ENCODE data around the gene SEMA6A.

SEMA6A gene

GRCh38 chr5:116573702-116574366 lies 789 bp downstream of the SEMA6A start:
- peaks cover 4% of the 10 kb centered on the region; the same call in 1 of the 2 replicates for H3K27me3 ChIP-seq (ENCODE audit: insufficient read depth, low read length)
- no peaks in the 10 kb centered on the region for H3K9me2 ChIP-seq (ENCODE audit: low read depth, low read length)
- H3F3A ChIP-seq (ENCODE audit: insufficient read depth, low read length), result no peaks in the 10 kb centered on the region
- H3K9ac ChIP-seq (ENCODE audit: low read length), result no peak overlapping the region
- H3K4me1 ChIP-seq (ENCODE audit: insufficient read depth, low read length, severe bottlenecking), result peaks cover 20% of the 10 kb centered on the region
- TF ChIP-seq EZH2 (IDR thresholded peaks at IDR 0.05; ENCODE audit: borderline replicate concordance, low read length), result no peak
- TF ChIP-seq CTCF (IDR thresholded peaks at IDR 0.05; ENCODE audit: low read length), result no peak
- no peaks in the 10 kb centered on the region for H3K36me3 ChIP-seq (ENCODE audit: insufficient read depth, low read length)
- no peaks in the 10 kb centered on the region for H4K20me1 ChIP-seq (ENCODE audit: insufficient read depth, low read length)
- no peak overlapping the region; the same call in 1 of the 2 replicates for H3K4me2 ChIP-seq (ENCODE audit: low read length)
- H3K9me3 ChIP-seq (ENCODE audit: low read length), result no peaks in the 10 kb centered on the region
- H3K4me3 ChIP-seq (ENCODE audit: low read depth, low read length, poor library complexity, severe bottlenecking), result no peak overlapping the region
- H3K79me2 ChIP-seq (ENCODE audit: insufficient read depth, low read length), result no peaks in the 10 kb centered on the region
- H2AFZ ChIP-seq (ENCODE audit: low read length), result no peak overlapping the region
- H3K27ac ChIP-seq (ENCODE audit: low read depth, low read length, poor library complexity, severe bottlenecking), result no peak overlapping the region

GRCh38 chr5:116573279-116573701 lies 1.3 kb downstream of the SEMA6A start:
- H3K36me3 ChIP-seq (ENCODE audit: insufficient read depth, low read length), result no peaks in the 10 kb centered on the region
- no peaks in the 10 kb centered on the region for H3K9me3 ChIP-seq (ENCODE audit: low read length)
- peaks cover 20% of the 10 kb centered on the region for H3K4me1 ChIP-seq (ENCODE audit: insufficient read depth, low read length, severe bottlenecking)
- no peaks in the 10 kb centered on the region for H4K20me1 ChIP-seq (ENCODE audit: insufficient read depth, low read length)
- H3K4me3 ChIP-seq (ENCODE audit: low read depth, low read length, poor library complexity, severe bottlenecking), result no peak overlapping the region
- no peaks in the 10 kb centered on the region for H3F3A ChIP-seq (ENCODE audit: insufficient read depth, low read length)
- H3K27ac ChIP-seq (ENCODE audit: low read depth, low read length, poor library complexity, severe bottlenecking), result no peak overlapping the region
- H3K4me2 ChIP-seq (ENCODE audit: low read length), result no peak overlapping the region
- no peaks in the 10 kb centered on the region for H3K9me2 ChIP-seq (ENCODE audit: low read depth, low read length)
- no peaks in the 10 kb centered on the region for H3K79me2 ChIP-seq (ENCODE audit: insufficient read depth, low read length)
- TF ChIP-seq CTCF (IDR thresholded peaks at IDR 0.05; ENCODE audit: low read length) (no peak), EZH2 (IDR thresholded peaks at IDR 0.05; ENCODE audit: borderline replicate concordance, low read length) (no peak)
- no peak overlapping the region for H3K9ac ChIP-seq (ENCODE audit: low read length)
- H3K27me3 ChIP-seq (ENCODE audit: insufficient read depth, low read length), result peaks cover 4% of the 10 kb centered on the region; the same call in 1 of the 2 replicates
- no peak overlapping the region for H2AFZ ChIP-seq (ENCODE audit: low read length)

- no peak overlapping the region for H2AFZ ChIP-seq (ENCODE audit: low read length)
Measured at GRCh38 chr5:116572350-116573278, 2.0 kb downstream of the SEMA6A start.

More at GRCh38 chr5:116572350-116573278, 2.0 kb downstream of the SEMA6A start:
- H3K9me3 ChIP-seq (ENCODE audit: low read length), result no peaks in the 10 kb centered on the region
- no peak overlapping the region for H3K4me2 ChIP-seq (ENCODE audit: low read length)
- no peak overlapping the region for H3K27ac ChIP-seq (ENCODE audit: low read depth, low read length, poor library complexity, severe bottlenecking)
- peaks cover 20% of the 10 kb centered on the region for H3K4me1 ChIP-seq (ENCODE audit: insufficient read depth, low read length, severe bottlenecking)
- H3K4me3 ChIP-seq (ENCODE audit: low read depth, low read length, poor library complexity, severe bottlenecking), result no peak overlapping the region
- peaks cover 4% of the 10 kb centered on the region; the same call in 1 of the 2 replicates for H3K27me3 ChIP-seq (ENCODE audit: insufficient read depth, low read length)
- no peaks in the 10 kb centered on the region for H3F3A ChIP-seq (ENCODE audit: insufficient read depth, low read length)
- no peaks in the 10 kb centered on the region for H4K20me1 ChIP-seq (ENCODE audit: insufficient read depth, low read length)
- TF ChIP-seq CTCF (IDR thresholded peaks at IDR 0.05; ENCODE audit: low read length), result no peak
- TF ChIP-seq EZH2 (IDR thresholded peaks at IDR 0.05; ENCODE audit: borderline replicate concordance, low read length), result no peak
- H3K9ac ChIP-seq (ENCODE audit: low read length), result no peak overlapping the region
- no peaks in the 10 kb centered on the region for H3K9me2 ChIP-seq (ENCODE audit: low read depth, low read length)
- no peaks in the 10 kb centered on the region for H3K79me2 ChIP-seq (ENCODE audit: insufficient read depth, low read length)
- H3K36me3 ChIP-seq (ENCODE audit: insufficient read depth, low read length), result no peaks in the 10 kb centered on the region
